HG03442 (cell line): ENCODE results near the gene MICB.
"Not testable (repeated sequence)": the region's sequence is repeated elsewhere in the genome, so short reads cannot be mapped to it uniquely, and the experiment has no call there.

Experiments
- ATAC-seq: cut with Tn5 transposase; IDR thresholded peaks from one replicate; pipeline ENCODE4 v1.9.1; 2021; ENCODE audit warnings: mild to moderate bottlenecking, moderate library complexity; ENCODE audit not compliant: unreplicated experiment

MICB gene

DNA sequence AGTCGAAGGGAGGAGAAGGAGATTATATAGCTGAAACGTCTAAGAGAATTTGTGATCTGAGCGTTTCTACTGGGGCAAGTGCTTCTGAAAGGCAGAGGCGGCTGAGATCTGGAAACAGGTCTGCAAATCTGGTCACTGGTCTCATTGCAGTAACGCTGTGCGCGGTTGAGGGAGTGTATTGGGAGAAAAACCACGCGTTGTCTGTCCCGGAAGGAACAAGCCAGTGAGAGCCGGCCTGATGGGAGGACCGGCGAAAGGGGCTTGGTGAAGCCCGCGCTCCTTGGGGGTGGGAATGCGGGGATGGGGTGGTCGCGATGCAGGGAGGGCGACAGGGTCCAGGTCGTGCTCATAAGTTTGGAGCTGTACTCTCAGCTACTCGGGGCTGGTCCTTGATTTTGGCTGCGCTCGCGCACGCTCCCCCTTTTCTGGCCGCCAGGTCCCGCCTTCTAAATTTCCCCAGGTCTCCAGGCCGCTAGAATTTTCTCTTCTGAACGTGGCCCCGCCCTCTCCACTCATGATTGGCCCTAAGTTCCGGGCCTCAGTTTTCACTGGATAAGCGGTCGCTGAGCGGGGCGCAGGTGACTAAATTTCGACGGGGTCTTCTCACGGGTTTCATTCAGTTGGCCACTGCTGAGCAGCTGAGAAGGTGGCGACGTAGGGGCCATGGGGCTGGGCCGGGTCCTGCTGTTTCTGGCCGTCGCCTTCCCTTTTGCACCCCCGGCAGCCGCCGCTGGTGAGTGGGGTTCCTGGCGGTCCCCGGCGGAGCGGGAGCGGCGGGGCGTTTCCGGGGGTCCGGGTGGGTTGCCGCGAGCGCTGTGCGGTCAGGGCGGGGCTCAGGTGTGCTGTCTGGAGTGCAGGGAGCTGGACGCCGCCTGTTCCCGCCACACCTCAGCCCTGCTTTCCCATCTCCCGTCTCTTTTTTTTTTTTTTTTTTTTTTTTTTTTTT lies at the start of gene MICB:
Gene MICB (plus strand): TSS at position 615 of the 946 bp plus-strand sequence. CDS start 49 bp downstream, at position 664.
- peak; percentile 48 for ATAC-seq

DNA sequence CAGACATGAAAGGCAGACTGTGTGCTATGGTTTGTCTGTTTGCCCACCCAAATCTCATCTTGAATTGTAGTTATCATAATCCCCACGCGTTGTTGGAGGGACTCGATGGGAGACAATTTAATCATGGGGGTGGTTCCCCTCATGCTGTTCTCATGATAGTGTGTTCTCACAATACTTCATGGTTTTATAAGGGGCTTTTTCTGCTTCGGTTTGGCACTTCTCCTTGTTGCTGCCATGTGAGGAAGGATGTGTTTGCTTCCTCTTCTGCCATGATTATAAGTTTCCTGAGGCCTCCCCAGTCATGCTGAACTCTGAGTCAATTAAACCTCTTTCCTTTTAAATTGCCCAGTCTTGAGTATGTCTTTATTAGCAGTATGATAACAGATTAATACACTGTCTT lies 47.2 kb upstream of the MICB start:
- ATAC-seq = no peak

GRCh38 chr6:31452859-31453258 lies 45.1 kb upstream of the MICB start:
- no peak for ATAC-seq

DNA sequence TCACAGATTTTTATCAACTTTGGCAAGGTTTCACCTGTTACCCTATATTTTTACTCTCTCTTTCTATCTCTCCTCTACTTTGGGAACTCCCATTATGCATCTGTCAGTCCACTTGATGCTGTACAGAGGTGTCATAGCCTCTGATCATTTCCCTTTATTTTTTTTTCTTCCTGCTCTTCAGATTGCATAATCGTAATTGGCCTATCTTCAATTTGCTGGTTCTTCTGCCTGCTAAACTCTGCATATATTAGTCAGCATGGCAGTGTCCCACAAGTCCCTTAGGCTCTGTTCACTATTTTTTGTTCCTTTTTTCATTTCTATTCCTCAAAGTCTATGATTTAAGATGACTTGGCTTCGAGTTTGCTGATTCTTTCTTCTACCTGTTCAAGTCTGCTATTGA lies 44.7 kb upstream of the MICB start:
- no peak for ATAC-seq

DNA sequence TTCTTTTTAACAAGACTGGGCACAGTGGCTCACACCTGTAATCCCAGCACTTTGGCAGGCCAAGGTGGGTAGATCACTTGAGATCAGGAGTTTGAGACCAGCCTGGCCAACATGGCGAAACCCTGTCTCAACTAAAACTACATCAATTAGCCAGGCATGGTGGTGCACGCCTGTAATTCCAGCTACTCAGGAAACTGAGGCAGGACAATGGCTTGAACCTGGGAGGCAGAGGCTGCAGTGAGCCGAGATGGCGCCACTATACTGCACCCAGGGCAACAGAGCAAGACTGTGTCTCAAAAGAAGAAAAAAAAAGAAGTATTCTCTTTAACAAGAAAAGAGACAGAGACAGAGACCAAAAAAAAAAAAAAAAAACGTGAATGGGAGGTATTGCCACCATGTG lies 38.1 kb upstream of the MICB start:
- not testable (repeated sequence) for ATAC-seq

- no peak for ATAC-seq
Observed at GRCh38 chr6:31460361-31461025, 37.5 kb upstream of the MICB start.

DNA sequence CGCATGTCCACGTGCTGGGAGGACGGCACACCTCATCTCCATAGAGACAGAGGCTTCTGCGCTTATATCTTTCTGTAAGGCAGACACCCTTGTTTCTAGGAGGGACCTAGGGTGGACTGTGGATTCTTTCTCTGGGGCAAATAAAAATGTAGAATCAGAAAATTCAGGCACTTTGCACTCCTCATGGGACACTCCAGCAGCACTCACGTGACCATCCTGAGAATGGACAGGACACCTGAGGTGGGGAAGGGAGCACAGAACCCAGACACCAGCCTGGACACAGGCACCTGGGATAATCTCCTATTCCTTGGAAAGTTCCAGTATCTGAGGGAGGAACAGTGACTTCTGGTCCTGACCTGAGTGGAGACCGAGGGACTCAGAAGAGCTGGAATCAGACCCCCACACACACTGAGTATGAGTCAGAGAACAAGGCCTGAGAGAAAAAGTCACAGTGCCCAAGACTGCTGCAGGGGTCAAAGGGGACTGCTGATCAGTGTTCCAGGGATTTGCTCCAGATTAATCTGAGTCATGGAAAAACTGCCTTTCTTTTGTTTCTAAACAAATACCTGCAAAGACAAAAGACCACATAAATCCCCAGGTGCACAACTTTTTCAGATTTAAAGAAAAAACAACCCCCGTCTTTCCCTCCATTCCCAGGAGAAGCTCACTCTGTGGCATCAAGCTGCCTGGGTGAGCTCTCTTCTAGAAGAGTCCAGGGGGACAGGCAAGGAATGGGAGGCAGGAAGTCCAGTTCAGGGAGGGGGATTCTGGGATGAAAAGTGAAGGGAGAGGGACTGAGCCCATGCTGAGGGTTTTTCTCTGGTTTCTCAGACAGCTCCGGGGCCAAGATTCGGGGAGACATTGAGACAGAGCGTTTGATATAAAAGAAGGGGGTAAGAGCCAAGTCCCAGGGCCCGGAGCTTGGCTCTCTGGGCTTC lies 35.6 kb upstream of the MICB start:
- ATAC-seq = no peak

- peak; percentile 85 for ATAC-seq
Observed at GRCh38 chr6:31462964-31463870, 34.7 kb upstream of the MICB start.

DNA sequence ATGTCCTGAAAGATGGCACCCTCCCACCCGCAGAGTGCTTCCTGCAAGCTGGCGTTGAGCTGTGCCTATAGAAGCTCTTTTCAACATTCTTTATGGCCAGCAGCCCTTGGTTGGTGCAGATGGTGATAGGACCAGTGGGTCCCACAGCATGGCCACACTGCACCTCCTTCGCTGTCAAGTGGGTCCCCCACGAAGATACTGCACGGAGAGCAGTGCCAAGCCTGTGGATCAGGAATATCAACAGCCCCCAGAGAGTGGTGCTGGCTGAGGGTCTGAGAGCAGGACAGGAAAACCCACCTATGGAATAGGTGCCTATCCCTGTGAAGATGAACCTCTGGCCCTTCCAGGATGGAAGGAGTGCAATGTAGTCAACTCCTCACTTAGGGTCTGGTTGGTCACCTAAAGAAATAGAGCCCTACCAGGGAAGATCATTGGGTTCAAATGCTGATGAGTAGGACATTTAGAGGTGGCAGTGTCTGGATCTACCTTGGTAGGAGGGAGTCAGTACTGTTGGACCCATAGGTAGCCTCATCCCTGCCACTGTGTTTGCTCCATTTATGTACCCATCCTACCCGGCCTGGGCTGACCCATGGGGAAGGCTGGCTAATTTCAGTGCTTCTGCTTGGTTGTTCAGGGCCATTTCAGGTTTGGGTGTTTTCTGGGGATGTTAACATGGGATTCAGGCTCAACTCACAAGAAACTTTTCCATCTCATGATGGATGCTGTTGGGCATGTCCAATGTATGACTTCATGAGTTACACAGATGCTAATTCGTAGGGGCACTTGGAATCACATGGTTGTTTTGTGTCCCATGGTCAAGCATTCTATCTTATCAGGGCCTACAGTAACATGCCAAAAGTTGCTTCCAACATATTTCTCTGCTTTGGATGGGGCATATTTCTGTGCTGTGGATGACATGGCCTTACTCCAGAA lies 33.4 kb upstream of the MICB start:
- no peak for ATAC-seq

DNA sequence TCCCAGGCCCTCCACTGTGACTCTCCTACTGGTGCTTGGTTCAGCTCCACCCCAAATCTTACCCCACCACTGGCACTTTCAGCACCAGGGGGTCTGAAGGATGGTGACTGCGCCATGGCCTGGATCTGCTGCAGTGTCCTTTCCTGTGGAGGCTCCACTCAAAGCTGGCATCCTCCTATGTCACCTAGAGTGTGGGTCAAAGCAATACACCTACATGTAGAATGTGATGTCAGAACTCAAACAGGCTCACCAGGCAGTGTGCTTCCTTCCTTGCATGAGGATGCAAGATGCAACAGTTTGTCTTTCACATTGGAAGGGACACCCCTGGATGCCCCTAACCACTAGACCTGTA lies 32.8 kb upstream of the MICB start:
- ATAC-seq = no peak

DNA sequence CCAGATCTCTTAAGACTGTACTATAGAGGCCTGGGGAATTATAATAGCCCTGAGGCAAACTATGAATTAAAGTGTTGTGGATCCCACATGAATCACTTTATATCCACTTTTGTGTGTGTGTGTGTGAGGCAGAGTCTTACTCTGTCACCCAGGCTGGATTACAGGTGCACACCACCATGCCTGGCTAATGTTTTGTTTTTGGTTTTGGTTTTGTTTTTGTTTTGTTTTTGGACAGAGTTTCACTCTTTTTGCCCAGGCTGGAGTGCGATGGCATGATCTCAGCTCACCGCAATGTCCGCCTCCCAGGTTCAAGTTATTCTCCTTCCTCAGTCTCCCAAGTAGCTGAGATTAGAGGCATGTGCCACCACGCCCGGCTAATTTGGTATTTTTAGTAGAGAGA lies 32.2 kb upstream of the MICB start:
- ATAC-seq = no peak

- ATAC-seq = no peak
Observed at GRCh38 chr6:31466466-31466865, 31.5 kb upstream of the MICB start.

GRCh38 chr6:31467151-31467550 lies 30.8 kb upstream of the MICB start:
- ATAC-seq = no peak

DNA sequence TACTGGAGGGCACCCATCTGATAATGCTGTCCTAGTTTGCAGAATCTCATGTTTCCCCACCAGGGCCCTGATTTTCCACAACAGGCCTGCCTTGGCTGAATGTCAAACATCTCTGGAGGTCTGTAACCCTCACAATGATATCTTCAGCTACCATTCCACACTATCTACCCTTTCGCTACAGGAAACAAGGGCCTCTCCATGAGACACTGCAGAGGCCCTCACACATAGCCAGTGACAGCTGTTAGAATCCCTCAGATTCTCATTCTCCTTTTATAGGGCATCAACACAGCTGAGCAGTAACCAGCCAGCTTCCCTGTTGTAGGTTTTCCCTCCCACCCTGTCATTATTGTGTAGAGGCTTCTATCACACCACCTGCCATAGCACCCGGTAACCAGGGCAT lies 29.6 kb upstream of the MICB start:
- ATAC-seq = no peak

GRCh38 chr6:31470801-31471200 lies 27.1 kb upstream of the MICB start:
- ATAC-seq = no peak

DNA sequence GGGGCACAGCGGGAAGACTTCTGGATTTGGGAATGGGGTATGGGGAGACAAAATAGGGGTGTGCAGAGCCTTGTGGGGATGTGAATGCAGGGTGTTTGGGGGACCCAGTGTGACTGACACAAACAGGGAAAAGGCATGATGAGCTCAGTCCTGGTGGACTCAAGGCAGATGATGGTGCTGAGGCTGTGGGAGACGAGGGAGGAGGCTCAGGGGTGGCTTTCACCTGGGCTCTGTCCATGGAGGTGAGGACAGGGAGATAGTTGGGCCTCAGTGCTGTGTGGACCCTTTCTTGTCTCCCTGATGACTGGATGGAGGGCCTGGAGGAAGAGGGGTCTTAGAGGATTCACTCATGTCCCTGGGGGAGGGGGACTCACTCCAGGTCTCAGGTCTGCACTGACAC lies 26.2 kb upstream of the MICB start:
- ATAC-seq = no peak

- no peak for ATAC-seq
Observed at GRCh38 chr6:31472259-31472658, 25.7 kb upstream of the MICB start.

- no peak for ATAC-seq
Observed at GRCh38 chr6:31473244-31473643, 24.7 kb upstream of the MICB start.
